ENCODE measurements around the gene TMEM17.

Gene TMEM17

GRCh38 chr2:62495761-62496160 is 10.2 kb downstream of the TMEM17 start:
- no peak for DNase-seq (ENCODE audit: extremely low read depth, low read depth)

GRCh38 chr2:62492048-62492447 is 13.9 kb downstream of the TMEM17 start:
- DNase-seq (ENCODE audit: extremely low read depth, low read depth) = no peak
- TF ChIP-seq CTCF (IDR thresholded peaks at IDR 0.05; ENCODE audit: low read depth, low read length) = no peak

More at GRCh38 chr2:62495761-62496160, 10.2 kb downstream of the TMEM17 start:
- TF ChIP-seq CTCF (IDR thresholded peaks at IDR 0.05; ENCODE audit: low read depth, low read length) = no peak

GRCh38 chr2:62489702-62490101 is 16.3 kb downstream of the TMEM17 start:
- no peak for TF ChIP-seq CTCF (IDR thresholded peaks at IDR 0.05; ENCODE audit: low read depth, low read length)
- no peak for DNase-seq (ENCODE audit: extremely low read depth, low read depth)

- TF ChIP-seq CTCF (IDR thresholded peaks at IDR 0.05; ENCODE audit: low read depth, low read length) = no peak
- no peak for DNase-seq (ENCODE audit: extremely low read depth, low read depth)
Measured at GRCh38 chr2:62489162-62489561, 16.8 kb downstream of the TMEM17 start.

- no peak for DNase-seq (ENCODE audit: extremely low read depth, low read depth)
- TF ChIP-seq CTCF (IDR thresholded peaks at IDR 0.05; ENCODE audit: low read depth, low read length) = no peak
Measured at GRCh38 chr2:62486439-62486765, 19.6 kb downstream of the TMEM17 start.

- TF ChIP-seq CTCF (IDR thresholded peaks at IDR 0.05; ENCODE audit: low read depth, low read length) = no peak
- no peak for DNase-seq (ENCODE audit: extremely low read depth, low read depth)
Measured at GRCh38 chr2:62485761-62486438, 20.1 kb downstream of the TMEM17 start.

GRCh38 chr2:62482558-62483352 is 23.2 kb downstream of the TMEM17 start:
- no peak for DNase-seq (ENCODE audit: extremely low read depth, low read depth)
- TF ChIP-seq CTCF (IDR thresholded peaks at IDR 0.05; ENCODE audit: low read depth, low read length) = no peak

All from AG09319 (cell line).